Astrocyte (in vitro differentiated cells and primary cell): ENCODE measurements around the gene PRDM12.

Source experiments
- CTCF ChIP-seq: IDR thresholded peaks from 2 replicates; pipeline ENCODE4 v1.5.1; 2011; ENCODE audit warnings: low read depth, mild to moderate bottlenecking, inconsistent platforms, low read length, moderate library complexity; ENCODE audit not compliant: insufficient read depth
- EZH2 ChIP-seq: IDR thresholded peaks from 2 replicates; pipeline ENCODE4 v1.6.1; 2012; ENCODE audit warnings: mild to moderate bottlenecking, low read length, inconsistent platforms; ENCODE audit not compliant: insufficient read depth

GRCh38 chr9:130627051-130627450 is 37.3 kb upstream of the PRDM12 start:
- TF ChIP-seq CTCF (no peak), EZH2 (no peak)
